GM18868 (cell line): ENCODE results near the gene PRRG1.
"Not testable (repeated sequence)": the region's sequence is repeated elsewhere in the genome, so short reads cannot be mapped to it uniquely, and the experiment has no call there.

Source experiments
- ATAC-seq: cut with Tn5 transposase; IDR thresholded peaks from one replicate; pipeline ENCODE4 v1.9.1; 2021; ENCODE audit warnings: mild to moderate bottlenecking, moderate library complexity; ENCODE audit not compliant: unreplicated experiment

Gene PRRG1

DNA sequence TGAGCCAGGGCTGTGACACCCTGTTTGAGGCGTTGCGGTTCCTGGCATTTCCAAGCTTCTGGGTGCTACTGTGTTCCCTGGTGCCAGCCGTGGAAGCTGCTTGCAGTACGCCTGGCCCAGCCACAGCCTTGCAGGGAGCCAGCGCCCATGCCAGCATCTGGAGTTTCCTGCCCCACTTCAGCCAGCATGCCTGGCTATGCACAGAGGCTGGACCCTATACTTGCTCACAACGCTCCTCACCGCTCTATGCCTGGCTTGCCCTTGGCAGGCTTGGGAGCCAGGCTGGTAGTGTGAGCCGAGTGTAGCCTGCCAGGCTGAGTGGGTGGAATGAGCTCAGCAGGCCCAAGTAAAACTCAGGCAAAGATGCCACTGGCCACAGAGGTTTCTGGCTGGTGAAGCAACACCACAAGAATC lies 22.4 kb downstream of the PRRG1 start:
- no peak for ATAC-seq

DNA sequence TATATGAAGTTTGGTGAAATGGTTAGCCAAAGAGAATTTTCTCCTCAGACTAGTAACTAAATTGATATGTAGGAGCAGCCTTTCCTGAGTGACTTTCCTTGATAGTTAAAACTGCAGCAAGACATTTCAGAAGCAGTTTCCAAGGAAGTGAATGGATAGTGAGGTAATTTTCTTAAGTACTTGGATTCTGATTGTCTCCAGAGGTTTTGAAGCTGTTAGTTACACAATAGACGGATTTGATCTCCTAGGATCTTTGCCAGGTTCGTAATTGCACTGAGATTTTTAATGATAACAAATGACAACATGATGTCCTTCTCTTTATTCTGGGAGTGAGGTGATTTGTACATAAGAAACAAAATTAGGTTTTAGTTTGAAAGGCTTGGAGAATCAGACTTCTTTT lies 29.2 kb downstream of the PRRG1 start:
- no peak for ATAC-seq

DNA sequence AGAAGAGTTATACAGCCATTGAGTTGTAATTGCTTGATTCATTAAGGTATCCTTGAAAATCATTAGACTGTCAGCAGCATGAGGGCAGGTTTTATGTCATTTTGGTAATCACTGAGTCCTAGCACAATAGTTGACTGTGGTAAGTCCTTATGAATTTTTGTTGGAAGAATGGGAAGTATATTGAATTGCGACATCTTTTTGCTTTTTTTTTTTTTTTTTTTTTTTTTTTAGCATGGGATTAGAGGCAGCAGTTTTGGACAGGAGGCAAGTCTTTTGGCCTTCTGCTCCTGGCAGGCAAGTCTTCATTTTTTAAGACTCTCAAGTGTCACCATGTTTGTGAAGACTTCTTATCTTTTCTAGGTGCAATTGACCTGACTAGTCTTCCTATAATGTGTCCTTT lies 29.7 kb downstream of the PRRG1 start:
- no peak for ATAC-seq

- no peak for ATAC-seq
These were observed 31.1 kb downstream of the PRRG1 start for GRCh38 chrX:37380256-37380655.

DNA sequence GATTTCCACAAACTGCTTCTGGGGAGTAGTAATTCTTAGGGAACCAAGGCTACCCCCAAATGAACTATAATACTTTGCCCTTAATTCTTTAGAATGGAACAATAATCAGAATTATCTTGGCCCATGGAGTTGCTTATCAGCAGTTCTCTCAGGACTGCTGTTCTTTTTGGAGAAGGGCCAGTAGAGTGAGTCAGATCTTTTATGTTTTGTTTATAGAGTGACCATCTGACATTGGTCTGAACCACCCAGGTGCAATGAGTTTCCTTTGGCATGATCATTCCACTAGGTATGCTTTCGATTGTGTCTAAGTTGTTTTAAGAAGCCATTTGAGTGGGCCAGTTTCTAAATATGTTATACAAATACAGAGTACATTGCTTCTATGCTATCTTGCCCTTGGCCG lies 31.8 kb downstream of the PRRG1 start:
- ATAC-seq, result no peak

DNA sequence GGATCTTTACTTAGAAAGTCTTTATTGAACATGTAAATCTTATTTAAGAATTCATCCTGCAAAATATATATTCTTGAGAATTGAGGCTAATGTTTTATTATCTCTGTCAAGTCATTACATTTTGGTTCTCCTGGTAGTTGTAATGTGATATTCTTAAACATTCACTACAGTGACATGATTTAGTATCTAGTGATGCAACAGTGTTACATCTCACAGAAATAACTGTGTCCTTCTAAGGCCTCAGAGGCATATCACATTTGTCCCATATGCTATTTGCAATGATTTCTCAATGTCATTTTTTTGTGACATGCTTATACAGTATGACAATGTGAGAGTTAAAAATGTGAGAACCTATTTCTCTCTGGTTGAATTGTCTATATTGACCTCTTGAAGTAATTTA lies 34.1 kb downstream of the PRRG1 start:
- ATAC-seq, result no peak

DNA sequence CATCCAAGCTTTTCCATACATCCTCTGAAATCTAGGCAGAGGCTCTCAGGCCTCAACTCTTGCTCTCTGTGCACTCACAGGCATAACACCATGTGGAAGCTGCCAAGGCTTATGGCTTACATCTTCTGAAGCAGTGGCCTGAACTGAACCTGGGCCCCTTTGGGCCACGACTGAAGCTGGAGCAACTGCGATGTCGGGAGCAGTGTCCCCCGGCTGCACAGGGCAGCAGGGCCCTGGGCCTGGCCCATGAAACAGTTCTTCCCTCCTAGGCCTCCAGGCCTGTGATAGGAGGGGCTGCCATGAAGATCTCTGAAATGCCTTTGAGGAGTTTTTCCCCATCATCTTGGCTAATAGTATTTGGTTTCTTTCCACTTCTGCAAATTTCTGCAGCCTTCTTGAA lies 39.2 kb downstream of the PRRG1 start:
- ATAC-seq, result no peak

DNA sequence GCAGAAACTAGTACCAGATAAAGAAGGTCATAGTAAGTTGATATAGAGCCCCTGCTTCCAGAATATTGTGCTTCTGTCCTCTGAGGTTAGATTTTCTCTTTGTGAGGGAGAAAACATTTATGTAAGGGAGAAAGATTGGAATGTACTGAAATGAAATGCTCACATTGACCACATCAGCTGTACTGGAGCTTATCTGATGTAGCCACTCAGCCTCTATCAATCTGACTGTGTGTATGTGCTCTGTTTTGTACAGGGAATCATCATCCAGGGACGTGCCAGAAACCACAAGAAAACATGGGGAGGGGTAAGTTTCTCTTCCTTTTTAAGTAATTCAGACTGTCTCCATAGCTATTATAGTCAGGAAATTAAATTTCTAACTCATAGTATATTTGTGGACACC lies 56.8 kb downstream of the PRRG1 start:
- ATAC-seq, result no peak

GRCh38 chrX:37407736-37408135 lies 58.6 kb downstream of the PRRG1 start:
- ATAC-seq, result no peak

DNA sequence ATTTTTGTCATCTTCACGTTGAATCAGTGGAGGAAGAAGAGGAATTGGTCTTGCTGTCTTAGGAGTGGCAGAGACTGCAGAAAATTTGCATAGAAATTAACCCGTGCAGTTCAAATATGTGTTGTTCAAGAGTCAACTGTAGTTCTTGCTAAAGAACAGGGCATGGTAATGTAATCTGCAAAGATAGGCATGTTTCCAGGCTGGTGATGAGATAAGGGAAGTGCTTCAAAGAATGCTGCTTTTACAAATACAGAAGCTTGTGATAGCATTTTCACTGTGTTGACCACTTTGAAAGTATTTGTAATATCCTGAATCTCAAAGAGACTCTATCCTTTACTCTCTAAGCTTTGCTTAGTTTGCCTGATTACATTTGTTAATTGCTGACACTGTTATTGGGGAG lies 60.1 kb downstream of the PRRG1 start:
- no peak for ATAC-seq

GRCh38 chrX:37420185-37420584 lies 71.0 kb downstream of the PRRG1 start:
- ATAC-seq, result no peak

- no peak for ATAC-seq
These were observed 71.6 kb downstream of the PRRG1 start for GRCh38 chrX:37420756-37421155.

- ATAC-seq, result no peak
These were observed 74.9 kb downstream of the PRRG1 start for GRCh38 chrX:37424000-37424429.

- ATAC-seq, result no peak
These were observed 76.2 kb downstream of the PRRG1 start for GRCh38 chrX:37425370-37425769.

DNA sequence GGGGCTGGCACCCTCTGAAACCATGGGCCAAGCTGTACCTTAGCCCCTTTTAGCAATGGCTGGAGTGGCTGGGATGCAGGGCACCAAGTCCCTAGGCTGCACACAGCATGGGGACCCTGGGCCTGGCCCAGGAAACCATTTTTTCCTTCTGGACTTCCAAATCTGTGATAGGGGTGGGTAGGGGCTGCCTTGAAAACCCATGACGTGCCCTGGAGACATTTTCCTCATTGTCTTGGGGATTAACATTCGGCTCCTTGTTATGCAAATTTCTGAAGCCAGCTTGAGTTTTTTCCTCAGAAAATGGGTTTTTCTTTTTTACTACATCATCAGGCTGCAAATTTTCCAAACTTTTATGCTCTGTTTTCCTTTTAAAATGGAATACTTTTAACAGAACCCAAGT lies 79.8 kb downstream of the PRRG1 start:
- ATAC-seq, result not testable (repeated sequence)

GRCh38 chrX:37434362-37434761 lies 85.2 kb downstream of the PRRG1 start:
- no peak for ATAC-seq

DNA sequence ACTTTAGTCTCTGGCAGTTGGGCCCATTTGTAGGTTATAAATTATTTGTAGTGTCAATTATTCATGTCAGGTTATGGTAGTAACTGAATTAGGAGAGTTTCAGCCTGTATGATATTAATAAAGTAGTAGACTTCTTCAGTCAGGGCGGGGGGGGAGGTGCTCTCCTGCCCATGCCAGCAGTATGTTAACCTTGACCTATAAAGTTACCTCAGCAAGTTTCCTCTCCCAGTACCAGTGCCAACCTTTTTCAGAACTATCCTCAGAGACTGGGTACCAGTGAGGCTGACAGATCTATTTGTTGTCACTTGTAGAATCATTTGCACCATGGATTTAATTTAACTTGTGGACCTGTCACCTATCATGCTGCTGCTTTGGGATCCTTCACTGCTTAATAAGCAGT lies 88.0 kb downstream of the PRRG1 start:
- ATAC-seq, result no peak

DNA sequence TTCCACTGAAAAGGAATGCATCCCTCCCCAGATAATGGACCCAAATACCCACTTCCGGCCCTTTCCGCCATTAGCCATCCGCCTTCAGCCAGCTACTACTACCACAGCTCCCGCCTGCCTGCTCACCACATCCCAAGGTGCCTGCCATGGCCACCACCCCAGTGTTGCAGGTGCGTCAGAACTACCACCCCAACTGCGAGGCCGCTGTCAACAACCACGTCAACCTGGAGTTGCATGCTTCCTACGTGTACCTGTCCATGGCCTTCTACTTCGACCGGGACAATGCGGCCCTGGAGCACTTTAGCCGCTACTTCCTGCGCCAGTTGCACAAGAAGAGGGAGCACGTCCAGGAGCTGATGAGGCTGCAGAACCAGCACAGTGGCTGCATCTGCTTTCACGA lies 92.2 kb downstream of the PRRG1 start:
- ATAC-seq, result no peak

GRCh38 chrX:37445182-37445581 lies 96.0 kb downstream of the PRRG1 start:
- no peak for ATAC-seq

DNA sequence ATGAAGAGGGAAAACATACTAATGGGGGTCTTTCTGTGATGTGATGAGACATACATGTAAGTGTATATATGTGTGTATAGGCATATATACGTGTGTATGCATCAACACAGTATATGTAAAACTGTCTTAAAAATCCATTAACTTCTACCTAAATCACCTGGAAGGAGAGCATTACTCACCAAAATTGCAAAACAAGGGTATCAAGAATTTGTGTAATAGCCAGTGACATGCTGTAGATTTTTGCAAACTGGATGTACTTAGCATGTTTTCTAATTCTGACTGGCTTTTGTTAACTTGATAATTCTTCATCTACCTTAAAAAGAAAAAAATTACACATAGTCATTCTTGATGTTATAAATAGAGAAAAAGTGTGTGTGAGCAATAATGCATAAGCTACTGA lies 104.7 kb downstream of the PRRG1 start:
- no peak for ATAC-seq

GRCh38 chrX:37454537-37455285 lies 105.5 kb downstream of the PRRG1 start:
- ATAC-seq, result no peak

DNA sequence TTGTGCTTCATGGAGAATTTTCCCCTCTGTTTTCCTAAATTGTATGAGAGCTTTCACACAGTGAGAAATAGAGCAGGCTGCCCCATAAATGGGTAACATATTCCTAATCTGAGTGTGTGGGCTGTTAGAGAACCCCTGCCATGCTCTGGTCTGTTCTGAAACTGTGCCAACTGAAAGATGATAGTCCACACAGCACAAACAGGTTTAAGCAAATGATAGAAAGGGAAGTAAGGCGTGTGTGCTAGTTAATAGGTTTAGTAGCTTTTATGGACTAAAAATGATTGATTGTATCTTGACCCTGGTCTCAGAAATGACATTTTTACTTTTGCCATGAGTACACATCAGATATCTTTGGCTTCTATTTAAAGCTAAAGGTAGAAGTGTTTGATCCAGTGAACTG lies 106.2 kb downstream of the PRRG1 start:
- no peak for ATAC-seq

DNA sequence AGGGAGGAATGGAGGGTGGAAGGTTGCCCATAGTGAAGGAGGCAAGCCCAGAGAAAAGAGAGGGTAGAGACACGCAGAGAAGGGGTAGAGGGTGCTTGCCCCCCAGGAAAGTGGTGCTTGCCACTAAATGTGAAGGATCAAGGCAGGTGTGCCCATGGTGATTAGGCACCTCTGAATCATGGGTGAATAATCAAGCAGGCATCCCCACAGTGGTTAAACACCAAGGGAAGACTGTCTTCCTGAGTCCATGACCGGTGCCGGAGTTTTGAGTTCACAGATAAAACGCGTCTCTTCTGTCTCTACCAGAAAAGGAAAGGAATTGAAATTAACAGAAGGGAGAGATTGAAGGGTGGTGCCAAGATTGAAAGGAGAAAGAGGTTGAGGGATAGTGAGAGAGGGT lies 111.1 kb downstream of the PRRG1 start:
- not testable (repeated sequence) for ATAC-seq
